Adrenal gland (tissue), 12 donors: ENCODE measurements around the gene CSNK2A2. TPM values are rescaled to one million over a fixed set of nuclear protein-coding genes. Genes with fewer than 3 reads are reported as not detected.

Source experiments
- DNase-seq, 7 donors: peaks; one replicate each; pipeline ENCODE4 v3.0.0-alpha.2; 2019 to 2020
- H3K27ac ChIP-seq, 5 donors: fragments of 200-600 bp; sonication (generic) in 4 of 5; 1 replicate in 3 of 5; 2 replicates in 2 of 5; pipeline versions ENCODE4 v1.5.1 to v1.8.0; 2016 to 2020; ENCODE audit warnings: mild to moderate bottlenecking in 1 of 5
- H3K27me3 ChIP-seq: fragments of 200-600 bp; 2 replicates; pipeline ENCODE4 v1.8.0; 2021
- H3K36me3 ChIP-seq, 2 donors: fragments of 200-600 bp; replicated peaks in 1 of 2; 1 replicate in 1 of 2; 2 replicates in 1 of 2; pipeline versions ENCODE4 v1.5.1 to v1.8.0; 2018 to 2022
- H3K4me1 ChIP-seq, 2 donors: fragments of 200-600 bp; replicated peaks in 1 of 2; 1 replicate in 1 of 2; 2 replicates in 1 of 2; pipeline versions ENCODE4 v1.5.1 to v1.8.0; 2018 to 2021
- H3K4me3 ChIP-seq, 4 donors: fragments of 200-600 bp; sonication (generic) in 3 of 4; one replicate each; pipeline ENCODE4 v1.5.1; 2016 to 2018
- H3K9me3 ChIP-seq, 3 donors: fragments of 200-600 bp; sonication (generic) in 1 of 3; replicated peaks in 1 of 3; 1 replicate in 2 of 3; 2 replicates in 1 of 3; pipeline versions ENCODE4 v1.5.1 to v1.8.0; 2016 to 2021
- POLR2A ChIP-seq, 2 donors: fragments of 450-650 bp; IDR thresholded peaks; one replicate each; pipeline ENCODE4 v1.6.1; 2017; ENCODE audit warnings: antibody characterized with exemption in 2 of 2, mild to moderate bottlenecking in 2 of 2, moderate library complexity in 1 of 2
- WGBS, 4 donors: extraction: QIAGEN DNeasy Blood & Tissue Kit in 2 of 4; methylation state at CpG; one replicate each; pipeline versions ENCODE4 v1.1.5 to v1.1.7; 2013 to 2017; 5-methylcytosine and 5-hydroxymethylcytosine counted together
- intact Hi-C, 2 donors: fragments of 100-400 bp; cut with DNase I; formaldehyde crosslinking; loops; one replicate each; pipeline versions ENCODE4 v1.14.1 to v1.15.0; 2022 to 2023
- polyA plus RNA-seq, 3 donors: library from polyadenylated mRNA; stranded (reverse); fragments of 200-250 nt in 2 of 3; fragments of 350-450 nt in 1 of 3; fragmentation: Illumina TruSeq in 1 of 3; extraction: RNeasy Lipid Tissue Mini Kit (QIAGEN cat#74804) in 1 of 3; gene quantifications; one replicate each; pipeline ENCODE4 v1.2.3, GENCODE V29; 2013 to 2014
- total RNA-seq, 9 donors: library from RNA; depleted of rRNA in 4 of 9; stranded (reverse); fragments of >200 nt in 4 of 9; fragments of 120-200 nt in 1 of 9; fragmentation: NEBNext Ultra II Directional in 1 of 9; extraction: Animal tissue kit (Norgen Biotek cat#: 25700) in 1 of 9; gene quantifications; one replicate each; pipeline versions ENCODE4 v1.1.0 to v1.2.4, GENCODE V29; 2013 to 2023
- TF ChIP-seq, protein P1 (sequence below), 6 experiments: fragments of 450-650 bp in 4 of 6; fragments of 200-600 bp in 2 of 6; sonication (generic) in 1 of 6; IDR thresholded peaks; 1 replicate in 5 of 6; 2 replicates in 1 of 6; pipeline versions ENCODE4 v1.5.1 to v1.8.0; 2016 to 2021; ENCODE audit warnings: antibody characterized with exemption in 6 of 6, mild to moderate bottlenecking in 2 of 6, moderate library complexity in 1 of 6
- donor health status: healthy with polysubstance abuse.
- donor health status: Bipolar disorder and iron deficiency.
- donor health status: DM: yes; HTN: yes; CAD: no.
- donor health status: DM: no; HTN: no; CAD: no.
- donor health status: DM: no; HTN: no; CAD: no.
- donor health status: DM: yes; HTN: yes; CAD: no.

Gene CSNK2A2
- total and polyA plus RNA-seq, 12 donors, result 18.0 to 76.3 (median 37.7) TPM

DNA sequence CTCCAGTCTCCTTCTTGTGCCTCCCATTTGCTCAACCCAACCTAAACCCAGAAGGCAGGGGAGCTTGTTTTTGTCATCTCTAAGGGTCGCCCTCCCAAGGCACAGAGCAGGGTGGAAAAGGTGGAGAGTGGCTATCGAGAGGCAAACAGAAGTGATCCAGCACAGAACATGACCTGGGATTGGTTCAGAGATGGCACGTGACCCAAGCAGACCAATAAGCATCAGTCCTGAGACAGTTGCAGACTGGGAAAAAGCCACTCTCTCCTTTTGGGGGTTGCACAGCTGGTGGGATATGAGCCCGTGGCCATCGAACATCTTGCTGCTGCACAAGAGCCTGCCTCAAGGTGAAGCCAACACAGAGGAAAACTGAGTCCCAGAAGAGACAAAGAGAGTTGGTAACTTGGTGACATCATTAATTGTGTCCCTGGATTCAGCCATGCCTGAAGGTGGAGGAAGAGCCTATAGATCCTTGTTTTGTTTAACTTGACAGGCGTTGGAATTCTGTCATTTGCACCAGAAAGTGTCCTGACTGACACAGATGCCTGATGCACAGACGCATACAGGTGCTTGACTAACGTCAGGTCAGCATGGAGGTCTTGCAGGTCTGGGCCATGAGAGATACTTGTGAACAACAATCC is 28.2 kb upstream of the CSNK2A2 start:
- no peaks in the 10 kb centered on the region for H3K27me3 ChIP-seq
- intact Hi-C loops, result no loop called here
- no peak overlapping the region for H3K27ac ChIP-seq
- H3K9me3 ChIP-seq, result no peaks in the 10 kb centered on the region
- no peaks in the 10 kb centered on the region for H3K4me1 ChIP-seq
- no peak for TF ChIP-seq POLR2A (IDR thresholded peaks at IDR 0.05)
- TF ChIP-seq, protein P1, sequence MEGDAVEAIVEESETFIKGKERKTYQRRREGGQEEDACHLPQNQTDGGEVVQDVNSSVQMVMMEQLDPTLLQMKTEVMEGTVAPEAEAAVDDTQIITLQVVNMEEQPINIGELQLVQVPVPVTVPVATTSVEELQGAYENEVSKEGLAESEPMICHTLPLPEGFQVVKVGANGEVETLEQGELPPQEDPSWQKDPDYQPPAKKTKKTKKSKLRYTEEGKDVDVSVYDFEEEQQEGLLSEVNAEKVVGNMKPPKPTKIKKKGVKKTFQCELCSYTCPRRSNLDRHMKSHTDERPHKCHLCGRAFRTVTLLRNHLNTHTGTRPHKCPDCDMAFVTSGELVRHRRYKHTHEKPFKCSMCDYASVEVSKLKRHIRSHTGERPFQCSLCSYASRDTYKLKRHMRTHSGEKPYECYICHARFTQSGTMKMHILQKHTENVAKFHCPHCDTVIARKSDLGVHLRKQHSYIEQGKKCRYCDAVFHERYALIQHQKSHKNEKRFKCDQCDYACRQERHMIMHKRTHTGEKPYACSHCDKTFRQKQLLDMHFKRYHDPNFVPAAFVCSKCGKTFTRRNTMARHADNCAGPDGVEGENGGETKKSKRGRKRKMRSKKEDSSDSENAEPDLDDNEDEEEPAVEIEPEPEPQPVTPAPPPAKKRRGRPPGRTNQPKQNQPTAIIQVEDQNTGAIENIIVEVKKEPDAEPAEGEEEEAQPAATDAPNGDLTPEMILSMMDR (IDR thresholded peaks at IDR 0.05), result no peak
- no peak for DNase-seq
- no peak overlapping the region for H3K4me3 ChIP-seq
- whole genome bisulfite sequencing, 4 donors, result 83 to 89% (median 86%) methylated on average over 8 of the region's 8 CpGs
- H3K36me3 ChIP-seq, result no peaks in the 10 kb centered on the region

- Histone ChIP-seq H3K4me3 (no peak overlapping the region), H3K9me3 (peaks cover 0 to under 1% (median 0%) of the 10 kb centered on the region in 3 donors), H3K36me3 (no peaks in the 10 kb centered on the region), H3K4me1 (no peaks in the 10 kb centered on the region), H3K27ac (no peak overlapping the region), H3K27me3 (no peaks in the 10 kb centered on the region)
- intact Hi-C loops, result no loop called here
- TF ChIP-seq, protein P1 (IDR thresholded peaks at IDR 0.05), result no peak
- no peak for TF ChIP-seq POLR2A (IDR thresholded peaks at IDR 0.05)
- peak in 3 of 7 donors; percentile 21 to 43 (median 29) for DNase-seq
- WGBS, 4 donors, result 68 to 80% (median 73%) methylated on average over 4 to 7 of the region's 7 CpGs
Measured at GRCh38 chr16:58222532-58223316, 24.8 kb upstream of the CSNK2A2 start.

- Histone ChIP-seq H3K9me3 (peaks cover 0 to 4% (median 0%) of the 10 kb centered on the region in 3 donors), H3K4me1 (no peaks in the 10 kb centered on the region), H3K36me3 (no peaks in the 10 kb centered on the region), H3K27me3 (no peaks in the 10 kb centered on the region), H3K4me3 (no peak overlapping the region), H3K27ac (no peak overlapping the region)
- intact Hi-C loops, result no loop called here
- DNase-seq, result no peak
- TF ChIP-seq, protein P1 (IDR thresholded peaks at IDR 0.05), result no peak
- TF ChIP-seq POLR2A (IDR thresholded peaks at IDR 0.05), result no peak
Measured at GRCh38 chr16:58219432-58219831, 21.5 kb upstream of the CSNK2A2 start.

DNA sequence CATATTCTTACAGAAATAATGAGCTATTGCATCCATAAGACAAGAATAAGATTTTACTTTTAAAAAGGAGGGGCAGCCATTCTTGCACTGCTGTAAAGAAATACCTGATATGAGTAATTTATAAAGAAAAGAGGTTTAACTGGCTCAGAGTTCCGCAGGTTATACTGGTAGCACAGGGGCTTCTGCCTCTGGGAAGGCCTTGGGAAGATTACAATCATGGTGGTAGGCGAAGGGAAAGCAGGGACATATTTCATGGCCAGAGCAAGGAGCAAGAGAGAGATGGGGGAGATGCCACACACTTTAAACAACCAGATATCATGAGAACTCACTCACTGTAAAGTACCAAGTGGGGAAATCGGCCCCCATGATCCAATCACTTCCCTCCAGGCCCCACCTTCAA is 20.9 kb upstream of the CSNK2A2 start:
- no peaks in the 10 kb centered on the region for H3K27me3 ChIP-seq
- no peaks in the 10 kb centered on the region for H3K4me1 ChIP-seq
- H3K4me3 ChIP-seq, result no peak overlapping the region
- no peak for TF ChIP-seq POLR2A (IDR thresholded peaks at IDR 0.05)
- TF ChIP-seq, protein P1 (IDR thresholded peaks at IDR 0.05), result no peak
- no peak for DNase-seq
- WGBS, 4 donors, result 30 to 59% (median 41%) methylated on average over 3 of the region's 3 CpGs
- H3K27ac ChIP-seq, result no peak overlapping the region
- peaks cover 0 to 4% (median 0%) of the 10 kb centered on the region in 3 donors for H3K9me3 ChIP-seq
- intact Hi-C loops, result no loop called here
- H3K36me3 ChIP-seq, result no peaks in the 10 kb centered on the region
